Ectodermal cell (in vitro differentiated cells): Measurements from ENCODE around the gene RIOK3.

ENCODE experiments used
- H3K27ac ChIP-seq: 2 replicates; pipeline ENCODE4 v1.7.0; 2013; ENCODE audit warnings: mild to moderate bottlenecking, low read depth, low read length; ENCODE audit not compliant: insufficient read depth, poor library complexity, severe bottlenecking
- H3K27me3 ChIP-seq: 2 replicates; pipeline ENCODE4 v1.7.0; 2013; ENCODE audit warnings: mild to moderate bottlenecking, low read length; ENCODE audit not compliant: insufficient read depth, control insufficient read depth, poor library complexity, severe bottlenecking
- H3K36me3 ChIP-seq: one replicate; pipeline ENCODE4 v1.7.0; 2013; ENCODE audit warnings: low read length; ENCODE audit not compliant: control insufficient read depth, insufficient read depth
- H3K4me1 ChIP-seq: one replicate; pipeline ENCODE4 v1.7.0; 2013; ENCODE audit warnings: low read length; ENCODE audit not compliant: control insufficient read depth, insufficient read depth
- H3K4me3 ChIP-seq: 2 replicates; pipeline ENCODE4 v1.7.0; 2013; ENCODE audit warnings: low read depth, low read length, control low read depth; ENCODE audit not compliant: insufficient read depth
- H3K9me3 ChIP-seq: 2 replicates; pipeline ENCODE4 v1.7.0; 2013; ENCODE audit warnings: mild to moderate bottlenecking, low read length, moderate library complexity; ENCODE audit not compliant: control insufficient read depth
- WGBS, 2 experiments: methylation state at CpG; one replicate each; pipeline ENCODE4 v1.1.7; 2013; ENCODE audit warnings: missing lambda C conversion rate in 2 of 2; 5-methylcytosine and 5-hydroxymethylcytosine counted together

RIOK3 gene

DNA sequence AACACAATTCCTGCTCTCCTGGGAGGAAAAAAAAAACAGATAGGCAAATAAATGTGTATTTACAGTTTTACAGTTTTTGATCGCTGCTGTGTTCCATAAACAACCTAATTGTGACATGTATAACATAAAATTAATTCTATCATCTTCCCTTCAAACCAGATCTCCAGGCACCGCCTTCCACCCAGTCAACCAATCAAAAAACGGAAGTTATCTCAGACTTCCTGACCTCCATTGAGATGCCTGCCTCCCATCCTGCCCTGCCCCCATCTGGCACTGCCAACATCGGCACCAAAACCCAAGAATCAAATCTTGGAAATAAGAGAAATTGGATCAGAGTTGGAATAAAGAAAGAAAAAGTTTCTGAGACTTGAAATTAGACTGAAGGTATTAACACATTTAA, 3.1 kb upstream of the RIOK3 start:
- H3K36me3 ChIP-seq: no peaks in the 10 kb centered on the region
- no peaks in the 10 kb centered on the region for H3K9me3 ChIP-seq
- no peak overlapping the region for H3K4me3 ChIP-seq
- no peak overlapping the region for H3K27ac ChIP-seq
- 95% methylated on average over 4 of the region's 4 CpGs for WGBS, 2 experiments
- no peaks in the 10 kb centered on the region for H3K27me3 ChIP-seq
- H3K4me1 ChIP-seq: no peaks in the 10 kb centered on the region

DNA sequence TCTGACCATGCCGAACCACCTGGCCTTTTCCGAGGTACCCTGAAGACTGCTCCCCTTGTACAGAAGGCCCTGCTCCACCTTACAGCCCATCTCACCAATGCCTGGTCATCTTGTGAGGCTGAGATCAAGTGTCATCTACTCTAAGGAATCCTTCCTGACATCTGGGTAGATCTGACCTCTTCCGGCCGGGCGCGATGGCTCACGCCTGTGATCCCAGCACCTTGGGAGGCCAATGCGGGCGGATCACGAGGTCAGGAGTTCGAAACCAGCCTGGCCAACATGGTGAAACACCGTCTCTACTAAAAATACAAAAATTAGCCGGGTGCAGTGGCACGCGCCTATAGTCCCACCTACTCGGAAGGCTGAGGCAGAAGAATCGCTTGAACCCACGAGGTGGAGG, 2.1 kb upstream of the RIOK3 start:
- Histone ChIP-seq H3K27ac (no peak overlapping the region), H3K9me3 (no peaks in the 10 kb centered on the region), H3K27me3 (no peaks in the 10 kb centered on the region), H3K36me3 (no peaks in the 10 kb centered on the region), H3K4me1 (no peaks in the 10 kb centered on the region), H3K4me3 (no peak overlapping the region)
- 92 to 94% methylated on average over 18 of the region's 18 CpGs for WGBS, 2 experiments

DNA sequence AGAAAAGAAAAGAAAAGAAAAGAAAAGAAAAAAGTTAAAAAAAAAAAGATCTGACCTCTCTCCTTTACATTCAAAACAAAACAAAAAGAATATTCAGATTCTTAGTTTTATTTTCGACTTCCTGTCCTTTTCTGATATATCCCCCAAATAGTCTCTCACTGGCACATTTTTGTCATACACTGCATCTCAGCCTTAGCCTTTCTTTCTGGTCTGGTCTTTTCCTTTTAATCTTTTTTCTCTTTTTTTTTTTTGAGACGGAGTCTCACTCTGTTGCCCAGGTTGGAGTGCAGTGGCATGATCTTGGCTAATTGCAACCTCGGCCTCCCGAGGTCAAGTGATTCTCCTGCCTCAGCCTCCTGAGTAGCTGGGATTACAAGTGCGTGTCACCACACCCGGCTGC, 1.6 kb upstream of the RIOK3 start:
- Histone ChIP-seq H3K27ac (no peak overlapping the region), H3K4me1 (no peaks in the 10 kb centered on the region), H3K9me3 (no peaks in the 10 kb centered on the region), H3K4me3 (no peak overlapping the region), H3K36me3 (no peaks in the 10 kb centered on the region), H3K27me3 (no peaks in the 10 kb centered on the region)
- 92 to 95% methylated on average over 6 of the region's 6 CpGs for WGBS, 2 experiments

DNA sequence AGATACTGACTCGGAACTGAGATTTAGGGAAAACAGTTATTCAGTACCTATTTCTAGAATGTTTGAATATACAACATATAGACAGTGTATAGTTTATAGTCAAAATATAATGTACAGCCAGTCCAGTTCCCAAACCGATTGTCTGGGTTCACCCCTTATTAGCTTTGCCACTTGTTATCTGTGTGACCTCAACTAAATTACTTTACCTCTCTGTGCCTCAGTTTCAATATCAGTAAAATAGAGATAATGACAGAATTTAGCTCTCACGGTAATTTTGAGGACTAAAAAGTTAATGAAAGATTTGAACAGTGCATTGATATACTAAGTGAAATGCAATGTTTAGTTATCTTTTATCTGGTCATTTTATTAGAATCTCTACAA, 750 bp upstream of the RIOK3 start:
- no peaks in the 10 kb centered on the region for H3K9me3 ChIP-seq
- no peaks in the 10 kb centered on the region for H3K4me1 ChIP-seq
- 100% methylated on average over 2 to 3 of the region's 3 CpGs for WGBS, 2 experiments
- H3K36me3 ChIP-seq: no peaks in the 10 kb centered on the region
- no peak overlapping the region for H3K27ac ChIP-seq
- no peaks in the 10 kb centered on the region for H3K27me3 ChIP-seq
- no peak overlapping the region for H3K4me3 ChIP-seq

DNA sequence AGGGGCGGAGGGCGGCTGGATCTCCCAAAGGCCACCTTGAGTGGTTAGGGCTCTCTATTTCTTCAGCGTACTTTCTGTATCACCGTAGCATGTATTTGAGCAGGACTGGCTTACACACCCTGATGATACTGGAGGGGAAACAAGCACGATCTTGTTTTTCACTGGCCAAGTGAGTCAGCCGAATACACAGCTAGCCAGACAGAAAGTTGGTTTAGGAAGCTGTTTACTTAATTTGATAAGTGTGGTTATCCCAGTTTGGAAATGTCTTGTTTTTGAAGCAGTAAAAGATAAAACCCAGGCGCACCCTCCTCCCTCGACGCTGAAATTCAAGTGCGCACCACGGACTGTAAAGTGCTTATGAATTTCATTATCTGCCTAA, 582 bp downstream of the RIOK3 start:
- H3K4me3 ChIP-seq: peak overlapping the region; percentile 100
- H3K9me3 ChIP-seq: no peaks in the 10 kb centered on the region
- H3K36me3 ChIP-seq: no peaks in the 10 kb centered on the region
- no peaks in the 10 kb centered on the region for H3K4me1 ChIP-seq
- H3K27me3 ChIP-seq: no peaks in the 10 kb centered on the region
- no peak overlapping the region for H3K27ac ChIP-seq
- 11% methylated on average over 11 of the region's 11 CpGs for whole genome bisulfite sequencing, 2 experiments

DNA sequence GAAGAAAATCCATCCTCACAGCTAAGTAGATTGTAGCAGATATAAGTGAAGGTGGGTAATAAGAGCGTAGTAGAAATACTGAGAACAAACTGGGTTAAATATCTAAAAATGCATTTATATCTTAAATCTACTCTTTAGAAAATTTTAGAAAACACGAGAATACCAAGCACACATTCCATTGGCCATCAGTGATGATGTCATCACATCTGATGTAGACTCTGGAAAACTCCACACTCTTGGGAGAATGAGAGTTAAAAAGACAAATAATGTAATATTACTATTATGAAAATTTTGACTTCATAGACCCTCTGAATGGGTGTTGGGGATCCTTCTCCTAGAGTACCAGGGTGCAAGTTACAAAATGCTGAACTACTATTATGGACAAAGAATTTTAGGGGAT, 3.7 kb downstream of the RIOK3 start:
- Histone ChIP-seq H3K4me1 (no peaks in the 10 kb centered on the region), H3K9me3 (no peaks in the 10 kb centered on the region), H3K27me3 (no peaks in the 10 kb centered on the region), H3K27ac (no peak overlapping the region), H3K4me3 (no peak overlapping the region), H3K36me3 (no peaks in the 10 kb centered on the region)
- WGBS, 2 experiments: 83% methylated on average over 1 of the region's 2 CpGs; no CpG with 5 or more reads in 1 of the 2 experiments

DNA sequence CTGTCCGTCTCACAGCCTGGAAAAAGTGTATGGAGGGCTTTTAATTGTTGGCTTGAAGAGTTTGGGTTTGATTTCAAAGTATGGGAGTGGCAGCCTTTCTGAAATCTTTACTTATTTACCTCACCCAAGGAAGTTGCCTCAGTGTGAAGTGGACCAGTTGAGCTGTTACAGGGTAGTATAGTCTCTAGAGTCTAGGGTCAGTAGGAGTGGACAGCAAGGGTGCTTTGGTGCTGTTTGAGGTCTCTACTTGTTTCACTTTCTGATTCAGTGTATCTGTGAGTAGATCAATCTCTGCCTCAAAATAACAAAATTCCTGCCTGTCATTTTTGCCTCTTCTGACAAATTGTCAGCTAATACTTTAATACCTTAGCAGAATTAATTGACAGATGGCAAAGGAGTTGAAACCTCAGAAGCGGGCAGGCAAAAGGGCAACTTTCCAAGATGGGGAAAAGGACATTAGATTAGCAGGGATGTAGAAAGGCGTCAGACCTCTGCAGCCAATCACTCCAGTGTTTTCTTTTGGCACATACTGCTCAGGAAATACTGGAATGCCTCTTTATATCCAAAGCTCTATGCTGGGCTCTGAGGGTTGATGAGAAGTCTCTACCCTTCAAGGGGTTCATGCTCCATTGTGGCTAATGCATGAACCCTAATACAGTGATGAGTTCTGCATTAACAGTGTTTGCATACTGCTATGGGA, 5.9 kb downstream of the RIOK3 start:
- Histone ChIP-seq H3K9me3 (no peaks in the 10 kb centered on the region), H3K36me3 (peaks cover 6% of the 10 kb centered on the region), H3K27ac (no peak overlapping the region), H3K27me3 (no peaks in the 10 kb centered on the region), H3K4me3 (no peak overlapping the region), H3K4me1 (no peaks in the 10 kb centered on the region)
- WGBS, 2 experiments: 95 to 96% methylated on average over 3 of the region's 3 CpGs

DNA sequence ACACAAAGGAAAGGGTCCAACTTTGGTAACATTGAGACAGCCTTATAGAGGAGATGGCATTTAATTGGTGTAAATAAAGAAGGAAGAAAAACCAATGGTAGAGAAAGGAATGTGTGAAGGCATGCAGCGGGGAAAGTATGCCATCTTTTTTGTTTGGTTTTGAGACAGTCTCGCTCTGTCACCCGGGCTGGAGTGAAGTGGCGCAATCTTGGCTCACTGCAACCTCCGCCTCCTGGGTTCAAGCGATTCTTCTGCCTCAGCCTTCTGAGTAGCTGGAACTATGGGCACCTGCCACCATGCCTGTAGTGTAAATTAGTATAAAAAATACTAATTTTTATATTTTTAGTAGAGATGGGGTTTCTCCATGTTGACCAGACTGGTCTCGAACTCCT, 6.4 kb downstream of the RIOK3 start:
- no peaks in the 10 kb centered on the region for H3K9me3 ChIP-seq
- H3K27me3 ChIP-seq: no peaks in the 10 kb centered on the region
- no peak overlapping the region for H3K27ac ChIP-seq
- H3K4me3 ChIP-seq: no peak overlapping the region
- peaks cover 8% of the 10 kb centered on the region for H3K36me3 ChIP-seq
- 95 to 96% methylated on average over 7 of the region's 7 CpGs for WGBS, 2 experiments
- H3K4me1 ChIP-seq: no peaks in the 10 kb centered on the region

DNA sequence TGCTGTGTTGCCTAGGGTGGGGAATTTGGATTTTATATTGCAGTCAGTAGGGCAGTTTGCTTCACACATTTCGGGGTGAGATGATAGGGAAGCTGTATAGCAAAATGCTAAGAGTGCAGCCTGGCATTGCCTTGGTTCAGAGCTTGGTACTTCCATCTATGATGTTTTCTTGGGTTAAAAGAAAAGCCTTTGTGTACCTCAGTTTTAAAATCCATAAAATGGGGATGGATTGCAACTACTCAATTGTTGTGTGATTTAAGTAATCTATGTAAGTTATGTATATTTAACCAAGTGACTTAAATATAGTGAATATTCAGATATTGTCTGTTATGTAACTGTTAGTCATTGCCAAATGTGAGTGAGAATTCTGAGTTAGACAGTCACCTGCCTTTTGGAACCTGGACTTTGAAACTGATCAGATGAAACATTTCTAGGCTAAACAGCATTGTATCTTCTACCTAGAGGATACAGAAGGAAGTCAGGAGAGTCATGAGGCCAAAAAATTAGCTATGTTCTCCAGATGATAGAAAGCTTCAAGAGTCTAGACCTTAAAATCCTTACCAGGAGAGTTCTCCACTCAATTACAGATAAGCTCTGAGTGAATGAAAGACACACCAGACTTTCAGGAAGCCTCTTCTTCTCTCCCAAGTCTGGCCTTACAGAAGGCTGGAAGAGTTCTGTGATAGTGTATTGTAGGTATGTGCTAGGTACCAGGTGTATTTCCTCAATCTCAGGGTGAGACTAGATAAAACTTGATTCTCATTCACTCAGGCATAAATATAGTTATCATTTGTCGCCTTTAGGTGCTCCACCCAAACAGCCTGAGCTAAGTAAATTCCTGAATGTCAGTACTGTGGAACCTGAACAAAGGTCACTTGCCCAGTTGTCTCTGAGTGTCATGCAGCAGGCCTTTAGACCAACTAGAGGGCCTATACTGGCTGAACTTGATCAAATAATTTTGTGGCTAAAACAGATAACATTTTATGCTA, 7.5 kb downstream of the RIOK3 start:
- Histone ChIP-seq H3K4me1 (no peaks in the 10 kb centered on the region), H3K27me3 (no peaks in the 10 kb centered on the region), H3K4me3 (no peak overlapping the region), H3K36me3 (peaks cover 8% of the 10 kb centered on the region), H3K27ac (no peak overlapping the region), H3K9me3 (no peaks in the 10 kb centered on the region)
- WGBS, 2 experiments: 94 to 96% methylated on average over 2 of the region's 2 CpGs

DNA sequence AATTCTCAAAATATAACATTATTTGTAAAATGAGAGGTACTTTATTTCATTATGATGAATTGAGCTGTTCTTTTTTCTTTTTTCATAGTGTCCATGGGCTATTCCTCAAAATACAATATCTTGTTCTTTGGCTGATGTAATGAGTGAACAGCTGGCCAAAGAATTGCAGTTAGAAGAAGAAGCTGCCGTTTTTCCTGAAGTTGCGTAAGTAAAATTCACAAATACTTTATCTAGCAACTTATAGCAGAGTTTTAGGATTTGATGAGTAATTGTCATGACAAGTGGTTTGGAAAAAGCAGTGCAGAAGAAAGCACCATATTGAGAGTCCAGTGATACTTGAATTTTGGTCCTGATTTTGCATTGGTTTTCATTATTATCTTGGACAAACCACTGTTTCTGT, 9.8 kb downstream of the RIOK3 start:
- Histone ChIP-seq H3K36me3 (peaks cover 13% of the 10 kb centered on the region), H3K27me3 (no peaks in the 10 kb centered on the region), H3K9me3 (no peaks in the 10 kb centered on the region), H3K27ac (no peak overlapping the region), H3K4me3 (no peak overlapping the region), H3K4me1 (no peaks in the 10 kb centered on the region)
- 96% methylated on average over 2 of the region's 2 CpGs; no CpG with 5 or more reads in 1 of the 2 experiments for WGBS, 2 experiments
